GM12878 (cell line): ENCODE measurements around the gene SIM2.

Experiments
- CEBPB ChIP-seq, 2 experiments: fragments of 150-350 bp in 1 of 2; IDR thresholded peaks; 2 replicates each; pipeline ENCODE4 v1.6.1; 2012 to 2014; ENCODE audit warnings: low read depth in 2 of 2, low read length in 2 of 2, borderline replicate concordance in 1 of 2, inconsistent platforms in 1 of 2
- FOXM1 ChIP-seq: IDR thresholded peaks from 2 replicates; pipeline ENCODE4 v1.6.1; 2012; ENCODE audit warnings: low read depth, mild to moderate bottlenecking, inconsistent platforms, low read length, moderate library complexity
- HDAC2 ChIP-seq: fragments of 200-600 bp; sonication (generic); IDR thresholded peaks from 2 replicates; pipeline ENCODE4 v1.6.1; 2017
- MXI1 ChIP-seq: fragments of 150-350 bp; IDR thresholded peaks from 2 replicates; pipeline ENCODE4 v1.6.1; 2011; ENCODE audit warnings: low read depth, mild to moderate bottlenecking, inconsistent platforms, low read length, improper control_type of control experiment
- RELA ChIP-seq: fragments of 450-650 bp; IDR thresholded peaks from 2 replicates; pipeline ENCODE4 v1.8.0; 2014; ENCODE audit warnings: borderline replicate concordance; ENCODE audit not compliant: partially characterized antibody
- ZNF217 ChIP-seq: fragments of 450-650 bp; IDR thresholded peaks from 2 replicates; pipeline ENCODE4 v1.6.1; 2017; ENCODE audit warnings: antibody characterized with exemption, mild to moderate bottlenecking
- TF ChIP-seq, protein P1 (sequence below): fragments of 450-650 bp; IDR thresholded peaks from 2 replicates; pipeline ENCODE4 v1.6.1; 2018; ENCODE audit warnings: borderline replicate concordance, mild to moderate bottlenecking; ENCODE audit not compliant: partially characterized antibody

DNA sequence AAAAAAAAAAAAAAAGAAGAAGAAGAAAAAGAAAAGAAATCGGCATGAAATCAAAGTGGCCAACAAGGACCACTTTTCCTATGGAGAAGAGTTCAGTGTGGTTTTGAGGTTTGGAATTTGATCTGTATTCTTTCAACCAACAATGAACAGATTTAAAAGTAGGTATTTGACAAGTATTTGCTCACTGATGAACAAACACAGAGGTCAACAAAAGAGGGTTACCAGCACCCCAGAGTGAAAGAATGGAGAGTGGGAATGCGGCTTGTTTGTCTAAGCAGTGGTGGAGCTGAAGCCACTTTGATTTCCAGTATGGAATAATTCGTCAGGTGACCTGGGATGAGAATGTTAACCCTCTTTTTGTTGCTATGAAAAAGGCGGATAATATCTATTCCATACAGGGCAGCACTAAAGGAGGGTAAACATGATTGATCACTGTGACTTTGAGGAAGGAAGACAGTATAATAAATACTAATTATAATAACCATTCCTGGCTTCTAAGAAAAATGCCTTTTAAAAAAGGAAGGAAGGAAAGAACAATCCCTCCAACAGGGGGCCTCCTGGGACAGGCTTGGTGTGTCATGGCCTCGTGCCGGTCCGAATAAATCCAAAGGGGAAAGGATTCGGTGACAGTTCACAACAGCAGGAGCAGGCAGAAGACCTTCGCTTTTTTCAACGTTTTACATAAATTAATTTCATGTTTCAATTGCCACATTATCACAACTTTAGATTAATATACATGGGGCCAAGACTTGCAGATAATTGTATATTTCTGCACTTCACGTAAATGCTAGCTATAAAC is 37.2 kb upstream of the SIM2 start:
- TF ChIP-seq HDAC2 (no peak), MXI1 (no peak), ZNF217 (no peak), RELA (no peak), FOXM1 (no peak), CEBPB (IDR thresholded peaks at IDR 0.05; ENCODE audit: borderline replicate concordance in 1 of 2, low read depth in 2 of 2, low read length in 2 of 2) (no peak)
- TF ChIP-seq, protein P1, sequence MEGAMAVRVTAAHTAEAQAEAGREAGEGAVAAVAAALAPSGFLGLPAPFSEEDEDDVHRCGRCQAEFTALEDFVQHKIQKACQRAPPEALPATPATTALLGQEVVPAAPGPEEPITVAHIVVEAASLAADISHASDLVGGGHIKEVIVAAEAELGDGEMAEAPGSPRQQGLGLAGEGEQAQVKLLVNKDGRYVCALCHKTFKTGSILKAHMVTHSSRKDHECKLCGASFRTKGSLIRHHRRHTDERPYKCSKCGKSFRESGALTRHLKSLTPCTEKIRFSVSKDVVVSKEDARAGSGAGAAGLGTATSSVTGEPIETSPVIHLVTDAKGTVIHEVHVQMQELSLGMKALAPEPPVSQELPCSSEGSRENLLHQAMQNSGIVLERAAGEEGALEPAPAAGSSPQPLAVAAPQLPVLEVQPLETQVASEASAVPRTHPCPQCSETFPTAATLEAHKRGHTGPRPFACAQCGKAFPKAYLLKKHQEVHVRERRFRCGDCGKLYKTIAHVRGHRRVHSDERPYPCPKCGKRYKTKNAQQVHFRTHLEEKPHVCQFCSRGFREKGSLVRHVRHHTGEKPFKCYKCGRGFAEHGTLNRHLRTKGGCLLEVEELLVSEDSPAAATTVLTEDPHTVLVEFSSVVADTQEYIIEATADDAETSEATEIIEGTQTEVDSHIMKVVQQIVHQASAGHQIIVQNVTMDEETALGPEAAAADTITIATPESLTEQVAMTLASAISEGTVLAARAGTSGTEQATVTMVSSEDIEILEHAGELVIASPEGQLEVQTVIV, result no peak
